NT2/D1 (cell line): ENCODE results near the gene ENSA.
"Not testable (repeated sequence)": the region's sequence is repeated elsewhere in the genome, so short reads cannot be mapped to it uniquely, and the experiment has no call there.

Experiments
- DNase-seq: peaks from one replicate; pipeline ENCODE4 v3.0.0-alpha.2; 2011; ENCODE audit warnings: low read depth, low spot score
- H3K27me3 ChIP-seq: 2 replicates; pipeline ENCODE4 v1.6.0; 2011; ENCODE audit warnings: mild to moderate bottlenecking; ENCODE audit not compliant: insufficient read length, insufficient read depth
- H3K36me3 ChIP-seq: 2 replicates; pipeline ENCODE4 v1.6.1; 2011; ENCODE audit warnings: mild to moderate bottlenecking, low read length, mixed read lengths; ENCODE audit not compliant: insufficient read depth, insufficient read length
- H3K4me1 ChIP-seq: 2 replicates; pipeline ENCODE4 v1.5.1; 2011; ENCODE audit not compliant: insufficient read depth, insufficient read length
- H3K4me3 ChIP-seq: 2 replicates; pipeline ENCODE4 v1.5.1; 2011; ENCODE audit warnings: low read depth; ENCODE audit not compliant: insufficient read length
- H3K9ac ChIP-seq: 2 replicates; pipeline ENCODE4 v1.6.0; 2011; ENCODE audit warnings: low read depth; ENCODE audit not compliant: insufficient read length
- H3K9me3 ChIP-seq: 2 replicates; pipeline ENCODE4 v1.5.1; 2011; ENCODE audit warnings: mild to moderate bottlenecking, low read length; ENCODE audit not compliant: insufficient read depth
- SUZ12 ChIP-seq: IDR thresholded peaks from 2 replicates; pipeline ENCODE4 v1.6.1; 2011; ENCODE audit not compliant: insufficient read length, insufficient read depth; ENCODE audit errors: extremely low read depth
- YY1 ChIP-seq: IDR thresholded peaks from 2 replicates; pipeline ENCODE4 v1.6.1; 2011; ENCODE audit not compliant: insufficient read length, insufficient read depth
- ZNF274 ChIP-seq: IDR thresholded peaks from 2 replicates; pipeline ENCODE4 v1.6.1; 2011; ENCODE audit warnings: mild to moderate bottlenecking, low read depth, low read length

ENSA gene

GRCh38 chr1:150627826-150628410, 1.5 kb downstream of the ENSA start:
- TF ChIP-seq ZNF274 (no peak), YY1 (no peak), SUZ12 (no peak)
- Histone ChIP-seq H3K9ac (peak overlapping the region; percentile 83), H3K4me1 (peaks cover 2% of the 10 kb centered on the region), H3K9me3 (no peaks in the 10 kb centered on the region), H3K27me3 (no peaks in the 10 kb centered on the region), H3K36me3 (peaks cover 60% of the 10 kb centered on the region), H3K4me3 (peak overlapping the region; percentile 70)
- DNase-seq, result no peak

- peaks cover 4% of the 10 kb centered on the region for H3K4me1 ChIP-seq
- H3K36me3 ChIP-seq, result peaks cover 70% of the 10 kb centered on the region
- no peak overlapping the region for H3K4me3 ChIP-seq
- H3K27me3 ChIP-seq, result no peaks in the 10 kb centered on the region
- H3K9me3 ChIP-seq, result no peaks in the 10 kb centered on the region
- no peak overlapping the region for H3K9ac ChIP-seq
- DNase-seq, result no peak
- TF ChIP-seq ZNF274 (no peak), YY1 (no peak), SUZ12 (no peak)
Measured at GRCh38 chr1:150626150-150626549, 3.3 kb downstream of the ENSA start.

- H3K27me3 ChIP-seq, H3K4me1 ChIP-seq, DNase-seq, H3K4me3 ChIP-seq, H3K9me3 ChIP-seq, H3K9ac ChIP-seq: not testable (repeated sequence)
- H3K36me3 ChIP-seq, result peaks cover 86% of the 10 kb centered on the region
Measured at GRCh38 chr1:150624546-150624945, 4.9 kb downstream of the ENSA start.

- H3K36me3 ChIP-seq, result peaks cover 90% of the 10 kb centered on the region
- H3K4me3 ChIP-seq, H3K9ac ChIP-seq, H3K4me1 ChIP-seq, DNase-seq, H3K9me3 ChIP-seq, H3K27me3 ChIP-seq: not testable (repeated sequence)
Measured at GRCh38 chr1:150624134-150624533, 5.3 kb downstream of the ENSA start.

- H3K27me3 ChIP-seq, result no peaks in the 10 kb centered on the region
- DNase-seq, result no peak
- peaks cover 4% of the 10 kb centered on the region for H3K4me1 ChIP-seq
- peaks cover 91% of the 10 kb centered on the region for H3K36me3 ChIP-seq
- TF ChIP-seq YY1 (no peak), ZNF274 (no peak), SUZ12 (no peak)
- no peak overlapping the region for H3K9ac ChIP-seq
- H3K4me3 ChIP-seq, result no peak overlapping the region
- no peaks in the 10 kb centered on the region for H3K9me3 ChIP-seq
Measured at GRCh38 chr1:150622303-150622975, 7.0 kb downstream of the ENSA start.

- H3K9ac ChIP-seq, result no peak overlapping the region
- no peak overlapping the region for H3K4me3 ChIP-seq
- H3K9me3 ChIP-seq, result no peaks in the 10 kb centered on the region
- H3K4me1 ChIP-seq, result peaks cover 4% of the 10 kb centered on the region
- H3K36me3 ChIP-seq, result peaks cover 90% of the 10 kb centered on the region
- DNase-seq, result no peak
- TF ChIP-seq YY1 (no peak), SUZ12 (no peak), ZNF274 (no peak)
- no peaks in the 10 kb centered on the region for H3K27me3 ChIP-seq
Measured at GRCh38 chr1:150621497-150622302, 7.7 kb downstream of the ENSA start.

- H3K4me3 ChIP-seq, result no peak overlapping the region
- DNase-seq, result no peak
- H3K4me1 ChIP-seq, result peaks cover 4% of the 10 kb centered on the region
- TF ChIP-seq YY1 (no peak), ZNF274 (no peak), SUZ12 (no peak)
- no peaks in the 10 kb centered on the region for H3K27me3 ChIP-seq
- no peaks in the 10 kb centered on the region for H3K9me3 ChIP-seq
- no peak overlapping the region for H3K9ac ChIP-seq
- peaks cover 86% of the 10 kb centered on the region for H3K36me3 ChIP-seq
Measured at GRCh38 chr1:150620919-150621318, 8.5 kb downstream of the ENSA start.
